Effector memory CD8-positive, alpha-beta T cell (primary cell): ENCODE results near the gene SRSF9.
"Not testable (repeated sequence)": the region's sequence is repeated elsewhere in the genome, so short reads cannot be mapped to it uniquely, and the experiment has no call there.

Experiments
- ATAC-seq: fragments of 150-1000 bp; cut with Tn5 transposase; replicated peaks from 2 replicates; pipeline ENCODE4 v1.10.0; 2021; ENCODE audit warnings: mild to moderate bottlenecking, moderate library complexity
- DNase-seq, 3 experiments: peaks; one replicate each; pipeline ENCODE4 v3.0.0; 2021
- H3K27ac Mint-ChIP-seq, 2 donors: one replicate each; pipeline ENCODE4 v1.8.0; 2022; ENCODE audit warnings: mild to moderate bottlenecking in 2 of 2, mixed read lengths in 2 of 2, moderate library complexity in 2 of 2
- H3K27me3 Mint-ChIP-seq, 2 donors: one replicate each; pipeline ENCODE4 v1.8.0; 2022; ENCODE audit warnings: mixed read lengths in 2 of 2
- H3K36me3 Mint-ChIP-seq: one replicate; pipeline ENCODE4 v1.8.0; 2022; ENCODE audit warnings: mild to moderate bottlenecking, moderate library complexity, mixed read lengths; ENCODE audit not compliant: insufficient read depth
- H3K4me1 Mint-ChIP-seq, 2 donors: one replicate each; pipeline ENCODE4 v1.8.0; 2022; ENCODE audit warnings: low read depth in 2 of 2, mixed read lengths in 2 of 2
- H3K4me3 Mint-ChIP-seq, 2 donors: one replicate each; pipeline ENCODE4 v1.8.0; 2022; ENCODE audit warnings: mild to moderate bottlenecking in 2 of 2, mixed read lengths in 2 of 2, moderate library complexity in 2 of 2
- H3K9me3 Mint-ChIP-seq, 2 donors: one replicate each; pipeline ENCODE4 v1.8.0; 2022; ENCODE audit warnings: mixed read lengths in 2 of 2

Gene SRSF9

GRCh38 chr12:120490833-120491512 lies 21.4 kb upstream of the SRSF9 start:
- Mint-ChIP-seq H3K9me3 (no peaks in the 10 kb centered on the region), H3K27ac (peak overlapping the region in 1 of 2 donors; percentile 55)

DNA sequence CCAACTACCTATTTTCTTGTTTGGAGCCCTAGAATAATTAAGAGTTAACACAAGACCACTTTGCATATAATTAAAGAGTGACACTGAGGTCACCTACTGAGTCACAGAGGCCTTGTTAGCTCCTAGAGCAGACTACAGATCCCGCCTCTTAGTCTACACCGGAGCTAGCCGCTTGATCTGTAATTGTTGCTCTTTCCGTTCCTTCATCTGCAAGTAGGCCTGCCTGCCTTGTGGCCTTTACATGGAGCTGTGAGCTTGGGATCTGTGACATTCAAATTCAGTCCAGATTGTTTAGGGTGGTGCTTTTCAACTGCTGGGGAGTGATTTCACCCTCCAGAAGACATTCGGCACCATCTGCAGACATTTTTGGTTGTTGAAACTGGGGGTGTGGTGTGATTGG lies 20.8 kb upstream of the SRSF9 start:
- H3K27ac Mint-ChIP-seq = peak overlapping the region in 1 of 2 donors; percentile 51
- ATAC-seq (no peak), DNase-seq (no peak)
- H3K9me3 Mint-ChIP-seq = no peaks in the 10 kb centered on the region
- H3K27me3 Mint-ChIP-seq = no peaks in the 10 kb centered on the region
- peaks cover 3% of the 10 kb centered on the region for H3K36me3 Mint-ChIP-seq
- peaks cover 6% of the 10 kb centered on the region in 2 donors for H3K4me1 Mint-ChIP-seq
- H3K4me3 Mint-ChIP-seq = no peak overlapping the region

More at GRCh38 chr12:120490833-120491512, 21.4 kb upstream of the SRSF9 start:
- Mint-ChIP-seq H3K27me3 (no peaks in the 10 kb centered on the region), H3K36me3 (peaks cover 9% of the 10 kb centered on the region), H3K4me1 (peaks cover 7 to 9% of the 10 kb centered on the region in 2 donors), H3K4me3 (no peak overlapping the region)
- ATAC-seq = no peak
- no peak for DNase-seq

GRCh38 chr12:120489018-120489417 lies 19.5 kb upstream of the SRSF9 start:
- H3K4me3 Mint-ChIP-seq = no peak overlapping the region
- H3K4me1 Mint-ChIP-seq = peaks cover under 1 to 1% of the 10 kb centered on the region in 2 donors
- no peaks in the 10 kb centered on the region for H3K27me3 Mint-ChIP-seq
- ATAC-seq (no peak), DNase-seq (no peak)
- no peak overlapping the region for H3K27ac Mint-ChIP-seq
- H3K36me3 Mint-ChIP-seq = no peaks in the 10 kb centered on the region
- no peaks in the 10 kb centered on the region for H3K9me3 Mint-ChIP-seq

DNA sequence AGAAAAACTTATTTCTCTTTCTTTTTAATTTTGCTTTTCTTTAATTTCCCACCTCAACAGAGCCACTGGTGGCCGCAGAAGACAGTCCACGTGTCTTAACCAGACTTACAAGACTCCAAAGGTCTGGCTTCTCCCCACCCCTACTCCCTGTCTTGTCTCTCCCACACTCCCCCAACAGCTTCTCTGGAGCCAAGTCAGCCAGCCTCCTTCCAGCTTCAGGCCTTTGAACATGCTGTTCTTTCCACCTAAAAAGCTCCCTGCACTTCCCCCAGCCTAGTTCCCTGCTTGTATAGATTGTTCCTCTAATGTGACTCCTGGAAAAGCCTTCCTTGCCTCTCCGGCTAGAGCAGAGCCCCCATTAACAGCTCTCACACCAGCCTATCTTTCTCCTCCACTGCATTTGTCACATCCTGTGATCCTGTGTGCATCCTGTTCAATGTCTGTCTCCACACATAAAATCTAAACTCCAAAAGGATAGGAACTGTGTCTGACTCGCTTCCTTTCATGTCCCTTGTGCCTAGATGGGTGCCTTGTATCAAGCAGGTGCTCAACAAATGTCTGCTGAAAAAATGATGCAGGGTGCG lies 18.6 kb upstream of the SRSF9 start:
- DNase-seq (no peak), ATAC-seq (no peak)
- no peaks in the 10 kb centered on the region for H3K36me3 Mint-ChIP-seq
- H3K27me3 Mint-ChIP-seq = no peaks in the 10 kb centered on the region
- no peaks in the 10 kb centered on the region for H3K9me3 Mint-ChIP-seq
- no peak overlapping the region for H3K27ac Mint-ChIP-seq
- H3K4me3 Mint-ChIP-seq = no peak overlapping the region
- peaks cover 7 to 9% of the 10 kb centered on the region in 2 donors for H3K4me1 Mint-ChIP-seq

GRCh38 chr12:120487552-120487951 lies 18.0 kb upstream of the SRSF9 start:
- H3K27ac Mint-ChIP-seq, DNase-seq, H3K36me3 Mint-ChIP-seq, ATAC-seq, H3K27me3 Mint-ChIP-seq, H3K4me3 Mint-ChIP-seq, H3K9me3 Mint-ChIP-seq: not testable (repeated sequence)
- H3K4me1 Mint-ChIP-seq = peaks cover 7 to 11% of the 10 kb centered on the region in 2 donors

GRCh38 chr12:120485961-120486881 lies 16.7 kb upstream of the SRSF9 start:
- Mint-ChIP-seq H3K27ac (no peak overlapping the region), H3K27me3 (no peaks in the 10 kb centered on the region), H3K4me1 (peaks cover 16 to 20% of the 10 kb centered on the region in 2 donors), H3K9me3 (no peaks in the 10 kb centered on the region), H3K36me3 (peaks cover under 1% of the 10 kb centered on the region), H3K4me3 (no peak overlapping the region)
- ATAC-seq = no peak
- DNase-seq = no peak

DNA sequence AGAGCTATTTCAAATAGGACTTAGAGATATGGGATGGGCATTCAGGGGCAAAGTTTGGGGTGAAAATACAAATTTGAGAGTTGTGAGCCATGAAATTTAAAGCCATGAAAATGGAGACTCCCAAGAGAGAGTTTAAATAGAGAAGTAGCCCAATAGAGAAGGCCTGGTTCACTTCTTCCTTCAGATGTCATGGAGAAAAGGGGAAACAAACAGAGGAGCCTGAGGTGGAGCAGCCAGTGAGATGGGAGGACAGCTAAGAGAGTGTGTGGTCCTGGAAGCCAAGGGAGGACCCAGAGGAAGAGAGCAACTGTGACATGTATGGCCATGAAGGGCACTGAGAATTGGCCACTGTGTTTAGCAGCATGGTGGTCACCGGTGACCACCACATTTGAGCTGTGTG lies 14.1 kb upstream of the SRSF9 start:
- Mint-ChIP-seq H3K9me3 (no peaks in the 10 kb centered on the region), H3K27me3 (no peaks in the 10 kb centered on the region), H3K4me3 (no peak overlapping the region), H3K27ac (peak overlapping the region in 1 of 2 donors; percentile 86), H3K36me3 (peaks cover 6% of the 10 kb centered on the region), H3K4me1 (peaks cover 35 to 38% of the 10 kb centered on the region in 2 donors)
- ATAC-seq (no peak), DNase-seq (no peak)

GRCh38 chr12:120481022-120481767 lies 11.6 kb upstream of the SRSF9 start:
- Mint-ChIP-seq H3K4me3 (peak overlapping the region; percentile 88 to 93), H3K36me3 (peaks cover 6% of the 10 kb centered on the region), H3K9me3 (no peaks in the 10 kb centered on the region), H3K27me3 (no peaks in the 10 kb centered on the region), H3K27ac (peak overlapping the region; percentile 97 to 98), H3K4me1 (peaks cover 36 to 42% of the 10 kb centered on the region in 2 donors)
- peak in 2 of 3 experiments; percentile 14 to 29 for DNase-seq
- peak; percentile 99 for ATAC-seq

DNA sequence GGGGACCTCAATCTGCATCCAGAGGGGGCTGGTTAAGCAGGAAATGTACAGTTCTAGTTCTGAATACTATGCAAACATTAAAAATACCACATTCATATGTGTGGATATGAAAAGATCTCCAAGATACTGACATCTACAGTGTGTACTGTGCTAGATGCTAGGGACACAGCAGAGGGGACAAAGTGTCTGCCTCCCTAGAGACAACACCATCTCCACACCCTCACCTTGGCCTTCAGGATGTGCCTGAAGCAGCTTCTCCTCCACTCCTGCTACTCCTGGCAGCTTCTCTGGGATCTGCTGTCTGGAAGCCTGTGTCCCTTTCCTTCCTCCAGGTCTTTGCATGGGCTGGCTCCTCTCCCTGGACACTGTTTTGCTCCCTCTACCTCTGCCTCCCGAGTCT lies 10.7 kb upstream of the SRSF9 start:
- ATAC-seq (peak; percentile 23), DNase-seq (no peak)
- peaks cover 6% of the 10 kb centered on the region for H3K36me3 Mint-ChIP-seq
- H3K4me1 Mint-ChIP-seq = peaks cover 36 to 46% of the 10 kb centered on the region in 2 donors
- H3K27ac Mint-ChIP-seq = peak overlapping the region; percentile 97 to 98
- no peaks in the 10 kb centered on the region for H3K9me3 Mint-ChIP-seq
- H3K4me3 Mint-ChIP-seq = peak overlapping the region; percentile 88 to 93
- no peaks in the 10 kb centered on the region for H3K27me3 Mint-ChIP-seq

DNA sequence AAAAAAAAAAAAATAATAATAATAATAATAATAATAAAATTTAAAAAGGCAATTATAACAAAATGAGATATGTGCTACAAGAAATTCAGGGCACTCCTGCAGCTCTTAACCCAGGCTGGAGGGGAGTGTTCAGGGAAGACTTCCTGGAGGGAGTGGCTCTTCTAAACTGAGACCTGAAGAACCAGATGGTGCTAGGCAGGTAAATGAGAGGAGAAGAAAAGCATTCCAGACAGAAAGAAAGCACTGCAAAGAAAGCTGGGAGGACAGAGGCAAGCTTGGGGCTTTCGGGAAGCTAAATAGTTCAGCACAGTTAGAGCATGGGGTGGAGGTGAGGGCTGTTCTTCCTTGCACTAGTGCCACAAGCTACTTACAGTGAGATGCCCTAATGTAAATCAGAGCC lies 9.9 kb upstream of the SRSF9 start:
- Mint-ChIP-seq H3K9me3 (no peaks in the 10 kb centered on the region), H3K27me3 (no peaks in the 10 kb centered on the region), H3K36me3 (peaks cover 6% of the 10 kb centered on the region), H3K27ac (peak overlapping the region; percentile 97 to 98), H3K4me1 (peaks cover 39 to 51% of the 10 kb centered on the region in 2 donors), H3K4me3 (peak overlapping the region; percentile 47 to 93)
- ATAC-seq = no peak
- DNase-seq = no peak

GRCh38 chr12:120475643-120476042 lies 6.1 kb upstream of the SRSF9 start:
- H3K27ac Mint-ChIP-seq = no peak overlapping the region
- DNase-seq (no peak), ATAC-seq (no peak)
- no peaks in the 10 kb centered on the region for H3K27me3 Mint-ChIP-seq
- H3K4me1 Mint-ChIP-seq = peaks cover 33 to 44% of the 10 kb centered on the region in 2 donors
- no peaks in the 10 kb centered on the region for H3K9me3 Mint-ChIP-seq
- no peak overlapping the region for H3K4me3 Mint-ChIP-seq
- H3K36me3 Mint-ChIP-seq = peaks cover 5% of the 10 kb centered on the region

- H3K9me3 Mint-ChIP-seq = no peaks in the 10 kb centered on the region
- H3K36me3 Mint-ChIP-seq = peaks cover 11% of the 10 kb centered on the region
- DNase-seq (no peak), ATAC-seq (no peak)
- H3K27ac Mint-ChIP-seq = no peak overlapping the region
- no peaks in the 10 kb centered on the region for H3K27me3 Mint-ChIP-seq
- peaks cover 31 to 40% of the 10 kb centered on the region in 2 donors for H3K4me1 Mint-ChIP-seq
- H3K4me3 Mint-ChIP-seq = no peak overlapping the region
Measured at GRCh38 chr12:120474616-120474960, 5.0 kb upstream of the SRSF9 start.
